ENCODE measurements around the gene OR1E2.

DNA sequence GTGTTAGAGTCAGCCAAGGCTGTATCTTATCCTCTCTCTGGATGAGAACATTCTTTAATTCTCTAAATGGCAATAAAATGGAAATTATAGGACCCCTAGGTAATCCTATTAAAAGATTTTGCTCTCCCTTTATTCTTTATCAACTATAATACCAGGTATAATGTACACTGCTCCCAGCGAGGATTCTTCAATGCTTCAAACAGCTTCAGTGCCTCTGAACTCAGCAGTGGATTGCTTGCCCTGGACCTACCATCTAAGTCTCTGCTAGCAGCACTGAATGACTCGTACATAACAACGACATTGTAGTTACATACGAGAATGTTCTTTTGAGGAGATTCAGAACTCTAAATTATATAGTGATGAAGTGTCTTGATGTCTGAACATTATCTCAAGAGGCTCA, 43.9 kb downstream of the OR1E2 start:
- TF ChIP-seq REST (IDR thresholded peaks at IDR 0.05; ENCODE audit: insufficient read depth in 1 of 2, low read depth in 2 of 2, low read length in 2 of 2) (no peak), POLR2AphosphoS5 (IDR thresholded peaks at IDR 0.05; ENCODE audit: low read depth, low read length) (no peak), TAF1 (IDR thresholded peaks at IDR 0.05; ENCODE audit: borderline replicate concordance, insufficient read depth, low read length) (no peak), SIN3A (IDR thresholded peaks at IDR 0.05; ENCODE audit: borderline replicate concordance, insufficient read depth, low read length) (no peak)

Measured in PFSK-1 (cell line).